Psoas muscle (tissue), 8 donors: ENCODE data around the gene SLAMF1. TPM values are rescaled to one million over a fixed set of nuclear protein-coding genes. Genes with fewer than 3 reads are reported as not detected.

Source experiments
- ATAC-seq, 4 donors: fragments of 200-7000 bp; cut with Tn5 transposase; one replicate each; pipeline ENCODE4 v1.9.1; 2020; ENCODE audit warnings: moderate library complexity in 3 of 4, mild to moderate bottlenecking in 2 of 4
- DNase-seq, 2 donors: peaks; one replicate each; pipeline ENCODE4 v3.0.0-alpha.2; 2020
- H3K27ac ChIP-seq: fragments of 200-600 bp; one replicate; pipeline ENCODE4 v1.8.0; 2022
- H3K27me3 ChIP-seq, 3 donors: fragments of 200-600 bp in 1 of 3; one replicate each; pipeline versions ENCODE4 v1.6.1 to v1.8.0; 2013 to 2022; ENCODE audit warnings: low read length in 2 of 3, mild to moderate bottlenecking in 2 of 3, moderate library complexity in 1 of 3; ENCODE audit not compliant: insufficient read depth in 3 of 3
- H3K36me3 ChIP-seq, 2 donors: fragments of 200-600 bp in 1 of 2; one replicate each; pipeline versions ENCODE4 v1.6.1 to v1.8.0; 2013 to 2022; ENCODE audit warnings: low read depth in 1 of 2, mild to moderate bottlenecking in 1 of 2, moderate library complexity in 1 of 2; ENCODE audit not compliant: insufficient read depth in 1 of 2
- H3K4me1 ChIP-seq: fragments of 200-600 bp; one replicate; pipeline ENCODE4 v1.8.0; 2022
- H3K4me3 ChIP-seq: fragments of 200-600 bp; one replicate; pipeline ENCODE4 v1.8.0; 2022; ENCODE audit warnings: mild to moderate bottlenecking
- H3K9me3 ChIP-seq: fragments of 200-600 bp; one replicate; pipeline ENCODE4 v1.8.0; 2022
- CTCF ChIP-seq: fragments of 200-600 bp; IDR thresholded peaks from one replicate; pipeline ENCODE4 v1.8.0; 2022; ENCODE audit warnings: antibody characterized with exemption
- WGBS, 3 donors: extraction: QIAGEN DNeasy Blood & Tissue Kit; methylation state at CpG; one replicate each; pipeline versions ENCODE4 v1.1.6 to v1.1.7; 2013; 5-methylcytosine and 5-hydroxymethylcytosine counted together
- intact Hi-C, 2 donors: fragments of 100-400 bp; cut with DNase I; formaldehyde crosslinking; loops; one replicate each; pipeline versions ENCODE4 v1.11.0 to v1.14.2; 2022
- polyA plus RNA-seq, 3 donors: library from polyadenylated mRNA; stranded (reverse); fragments of 200-250 nt; gene quantifications; one replicate each; pipeline ENCODE4 v1.2.3, GENCODE V29; 2013
- total RNA-seq, 4 donors: library from RNA; stranded (reverse); fragmentation: NEBNext Ultra II Directional in 2 of 4; extraction: Animal tissue kit (Norgen Biotek cat#: 25700) in 2 of 4; gene quantifications; one replicate each; pipeline versions ENCODE4 v1.2.1 to v1.2.4, GENCODE V29; 2021 to 2023
- donor health status: healthy with polysubstance abuse.
- donor health status: DM: no; HTN: no; CAD: no; lungs with moderate emphysema.
- donor health status: Bipolar disorder and iron deficiency.
- donor health status: healthy.
- donor health status: DM: yes; HTN: yes; CAD: no.
- donor health status: DM: no; HTN: no; CAD: no.
- donor health status: DM: no; HTN: no; CAD: no.
- donor health status: DM: yes; HTN: yes; CAD: no.

Gene SLAMF1
- total and polyA plus RNA-seq, 7 donors = 0.03 to 0.30 (median 0.08) TPM

- H3K36me3 ChIP-seq = no peaks in the 10 kb centered on the region
- H3K27ac ChIP-seq = no peak overlapping the region
- DNase-seq (no peak), ATAC-seq (no peak)
- no peak for TF ChIP-seq CTCF
- H3K4me3 ChIP-seq = peak overlapping the region; percentile 35
- H3K27me3 ChIP-seq = no peaks in the 10 kb centered on the region
- H3K4me1 ChIP-seq = no peaks in the 10 kb centered on the region
- H3K9me3 ChIP-seq = peaks cover 5% of the 10 kb centered on the region
- intact Hi-C loops = no loop called here
- WGBS, 3 donors = 36 to 45% (median 41%) methylated on average over 3 of the region's 3 CpGs
Observed at GRCh38 chr1:160578525-160579191, 68.2 kb downstream of the SLAMF1 start.

GRCh38 chr1:160578175-160578524, 68.7 kb downstream of the SLAMF1 start:
- TF ChIP-seq CTCF = no peak
- intact Hi-C loops = no loop called here
- H3K4me1 ChIP-seq = no peaks in the 10 kb centered on the region
- peak overlapping the region; percentile 35 for H3K4me3 ChIP-seq
- H3K27me3 ChIP-seq = no peaks in the 10 kb centered on the region
- H3K27ac ChIP-seq = no peak overlapping the region
- no peak for ATAC-seq
- H3K9me3 ChIP-seq = peaks cover under 1% of the 10 kb centered on the region
- no peaks in the 10 kb centered on the region for H3K36me3 ChIP-seq
- 53 to 67% (median 59%) methylated on average over 3 of the region's 3 CpGs for WGBS, 3 donors
- no peak for DNase-seq

DNA sequence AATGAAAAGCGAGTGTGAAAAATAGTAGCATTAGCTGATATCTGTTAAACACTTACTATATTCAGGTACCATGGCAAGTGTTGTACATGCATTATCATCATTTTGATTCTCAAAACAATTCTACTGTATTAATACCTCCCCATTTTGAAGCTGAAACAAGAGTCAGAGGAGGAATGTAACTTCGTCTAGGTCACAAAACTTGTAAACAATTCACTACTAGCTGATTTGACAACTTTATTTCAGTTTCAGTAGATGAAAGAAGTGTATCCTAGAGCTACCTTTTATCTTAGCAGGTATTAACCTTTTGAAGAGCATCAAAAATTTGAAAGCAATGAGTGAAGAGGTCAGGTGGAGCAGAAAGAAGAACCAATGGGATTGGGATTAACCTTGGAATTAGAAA, 69.2 kb downstream of the SLAMF1 start:
- ATAC-seq (no peak), DNase-seq (no peak)
- no peak overlapping the region for H3K27ac ChIP-seq
- H3K36me3 ChIP-seq = no peaks in the 10 kb centered on the region
- WGBS, 3 donors = 68 to 79% (median 74%) methylated on average over 2 of the region's 2 CpGs
- intact Hi-C loops = no loop called here
- no peak for TF ChIP-seq CTCF
- no peaks in the 10 kb centered on the region for H3K4me1 ChIP-seq
- H3K9me3 ChIP-seq = no peaks in the 10 kb centered on the region
- H3K27me3 ChIP-seq = no peaks in the 10 kb centered on the region
- H3K4me3 ChIP-seq = no peak overlapping the region

- WGBS, 3 donors = 33 to 40% (median 39%) methylated on average over 2 of the region's 2 CpGs
Observed at GRCh38 chr1:160576884-160577283, 70.0 kb downstream of the SLAMF1 start.

More at GRCh38 chr1:160576884-160577283, 70.0 kb downstream of the SLAMF1 start:
- Histone ChIP-seq H3K27ac (no peak overlapping the region), H3K9me3 (no peaks in the 10 kb centered on the region), H3K4me3 (no peak overlapping the region), H3K4me1 (no peaks in the 10 kb centered on the region), H3K27me3 (no peaks in the 10 kb centered on the region), H3K36me3 (no peaks in the 10 kb centered on the region)
- intact Hi-C loops = no loop called here
- ATAC-seq (no peak), DNase-seq (no peak)
- no peak for TF ChIP-seq CTCF
